22Rv1 (cell line): Measurements from ENCODE around the gene MXI1.

Source experiments
- ZFX ChIP-seq: fragments of 450-650 bp; IDR thresholded peaks from 2 replicates; pipeline ENCODE4 v1.6.1; 2017; ENCODE audit warnings: antibody characterized with exemption, borderline replicate concordance
- TF ChIP-seq, protein P1 (sequence below): fragments of 450-650 bp; IDR thresholded peaks from 2 replicates; pipeline ENCODE4 v1.5.1; 2017; ENCODE audit warnings: mild to moderate bottlenecking

DNA sequence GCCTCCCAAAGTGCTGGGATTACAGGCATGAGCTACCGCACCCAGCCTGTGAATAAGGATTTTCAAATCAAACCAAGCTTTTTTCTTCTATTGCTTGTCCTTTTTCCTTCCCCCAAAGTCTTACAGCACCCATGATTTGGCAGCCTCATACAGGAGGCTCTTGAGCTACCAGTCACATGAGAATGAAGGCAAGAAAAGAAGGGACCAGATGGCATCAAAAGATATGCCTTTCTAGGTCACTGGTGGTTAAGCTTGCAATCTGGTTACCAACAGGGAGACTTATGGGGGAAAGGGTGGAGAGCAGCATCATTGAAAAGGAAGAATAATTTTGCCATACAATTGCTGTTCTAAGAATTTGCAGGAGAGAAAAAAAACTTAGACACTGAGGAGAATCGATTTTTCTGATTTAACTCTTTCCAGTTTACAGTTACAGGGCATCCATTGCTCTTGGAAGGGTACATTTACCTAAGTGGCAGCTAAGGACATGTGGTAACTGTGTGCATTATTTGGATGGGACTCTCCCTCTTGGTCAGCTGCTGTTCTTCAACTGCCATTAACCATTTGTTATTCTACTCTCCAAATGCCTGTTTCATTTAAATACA is 67.8 kb downstream of the MXI1 start:
- TF ChIP-seq, protein P1, sequence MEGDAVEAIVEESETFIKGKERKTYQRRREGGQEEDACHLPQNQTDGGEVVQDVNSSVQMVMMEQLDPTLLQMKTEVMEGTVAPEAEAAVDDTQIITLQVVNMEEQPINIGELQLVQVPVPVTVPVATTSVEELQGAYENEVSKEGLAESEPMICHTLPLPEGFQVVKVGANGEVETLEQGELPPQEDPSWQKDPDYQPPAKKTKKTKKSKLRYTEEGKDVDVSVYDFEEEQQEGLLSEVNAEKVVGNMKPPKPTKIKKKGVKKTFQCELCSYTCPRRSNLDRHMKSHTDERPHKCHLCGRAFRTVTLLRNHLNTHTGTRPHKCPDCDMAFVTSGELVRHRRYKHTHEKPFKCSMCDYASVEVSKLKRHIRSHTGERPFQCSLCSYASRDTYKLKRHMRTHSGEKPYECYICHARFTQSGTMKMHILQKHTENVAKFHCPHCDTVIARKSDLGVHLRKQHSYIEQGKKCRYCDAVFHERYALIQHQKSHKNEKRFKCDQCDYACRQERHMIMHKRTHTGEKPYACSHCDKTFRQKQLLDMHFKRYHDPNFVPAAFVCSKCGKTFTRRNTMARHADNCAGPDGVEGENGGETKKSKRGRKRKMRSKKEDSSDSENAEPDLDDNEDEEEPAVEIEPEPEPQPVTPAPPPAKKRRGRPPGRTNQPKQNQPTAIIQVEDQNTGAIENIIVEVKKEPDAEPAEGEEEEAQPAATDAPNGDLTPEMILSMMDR: no peak
- TF ChIP-seq ZFX: no peak
